Measurements from ENCODE around the gene TRIOBP.

The TRIOBP gene

DNA sequence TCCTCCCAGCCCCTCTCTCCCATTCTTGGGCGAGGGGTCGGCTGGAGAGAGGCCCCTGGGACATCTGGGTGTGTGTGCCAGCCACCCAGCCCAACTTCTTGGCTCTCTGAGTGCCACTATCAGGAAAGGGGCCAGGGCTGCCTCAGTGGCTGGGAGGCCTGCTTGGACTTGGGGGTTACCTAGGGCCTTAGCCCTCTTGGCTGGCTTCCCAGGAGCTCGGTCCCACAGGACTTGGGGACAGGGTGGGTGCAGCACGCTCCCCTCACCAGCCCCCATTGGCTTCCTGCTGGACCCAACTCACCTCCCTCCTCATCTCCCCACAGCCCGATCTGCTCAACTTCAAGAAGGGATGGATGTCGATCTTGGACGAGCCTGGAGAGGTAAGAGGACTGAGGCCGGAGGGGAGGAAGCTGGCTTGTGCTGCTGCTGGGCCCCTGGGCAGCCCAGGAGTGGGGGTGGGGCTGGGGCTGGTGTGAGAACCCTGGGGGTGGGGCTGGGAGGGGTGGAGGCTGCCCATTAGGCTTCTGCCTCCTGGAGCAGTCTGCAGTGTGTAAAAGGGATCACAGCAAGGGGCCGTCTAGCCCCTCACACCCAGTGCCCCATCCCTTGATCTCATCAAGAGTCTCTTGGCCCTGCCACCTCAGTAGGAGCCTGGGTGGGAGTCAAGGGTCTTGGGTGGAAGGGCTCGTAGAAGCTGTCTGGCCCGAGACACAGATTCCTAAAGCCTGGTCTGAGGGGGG lies 54.8 kb downstream of the TRIOBP start:
- DNase-seq (ENCODE audit: low spot score), result no peak

GRCh38 chr22:37752189-37753087 lies 55.6 kb downstream of the TRIOBP start:
- DNase-seq (ENCODE audit: low spot score), result no peak

DNA sequence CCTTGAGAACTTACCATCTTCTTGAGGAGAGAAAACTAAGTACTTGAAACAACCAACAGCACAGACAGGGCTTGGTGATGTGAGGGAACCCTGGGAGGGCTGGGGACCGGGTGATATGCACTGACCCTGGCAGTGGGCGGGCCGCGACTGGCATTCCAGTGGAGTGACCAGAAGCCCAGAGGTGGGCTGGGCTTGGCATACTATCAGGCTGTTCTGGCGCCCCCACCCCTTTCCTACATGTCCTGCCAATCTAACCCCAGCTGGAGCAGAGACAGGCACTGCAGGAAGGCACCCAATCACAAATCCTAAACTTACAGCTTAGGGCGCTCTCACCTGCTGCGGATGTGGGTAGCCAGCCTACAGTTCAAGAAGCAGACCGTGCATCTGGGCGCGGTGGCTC lies 56.9 kb downstream of the TRIOBP start:
- no peak for DNase-seq (ENCODE audit: low spot score)

DNA sequence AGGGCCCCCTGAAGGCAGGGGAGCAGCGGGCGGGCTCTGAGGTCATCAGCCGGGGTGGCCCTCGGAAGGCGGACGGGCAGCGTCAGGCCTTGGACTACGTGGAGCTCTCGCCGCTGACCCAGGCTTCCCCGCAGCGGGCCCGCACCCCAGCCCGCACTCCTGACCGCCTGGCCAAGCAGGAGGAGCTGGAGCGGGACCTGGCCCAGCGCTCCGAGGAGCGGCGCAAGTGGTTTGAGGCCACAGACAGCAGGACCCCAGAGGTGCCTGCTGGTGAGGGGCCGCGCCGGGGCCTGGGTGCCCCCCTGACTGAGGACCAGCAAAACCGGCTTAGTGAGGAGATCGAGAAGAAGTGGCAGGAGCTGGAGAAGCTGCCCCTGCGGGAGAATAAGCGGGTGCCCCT lies 60.8 kb downstream of the TRIOBP start:
- no peak for DNase-seq (ENCODE audit: low spot score)

DNA sequence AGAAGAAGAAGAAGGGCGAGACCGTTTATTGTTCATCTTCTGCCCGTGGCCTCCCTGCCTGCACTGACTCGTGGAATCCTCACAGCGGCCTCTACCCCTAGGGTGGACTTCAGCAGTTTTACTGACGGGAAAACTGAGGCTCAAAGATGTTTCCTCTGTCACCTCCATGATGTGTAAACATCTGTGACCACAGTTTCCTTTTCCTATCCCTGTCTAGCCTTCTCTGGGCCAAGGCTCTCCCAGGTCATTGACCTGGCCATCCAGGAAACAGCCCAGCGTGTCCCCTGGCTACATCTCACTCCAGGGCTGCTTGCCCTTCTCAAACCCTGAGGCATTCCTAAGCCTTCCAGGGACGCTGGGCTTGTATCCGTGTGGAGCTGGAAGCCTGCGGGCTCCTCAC lies 61.8 kb downstream of the TRIOBP start:
- DNase-seq (ENCODE audit: low spot score), result no peak

- no peak for DNase-seq (ENCODE audit: low spot score)
Measured at GRCh38 chr22:37759281-37759680, 62.4 kb downstream of the TRIOBP start.

DNA sequence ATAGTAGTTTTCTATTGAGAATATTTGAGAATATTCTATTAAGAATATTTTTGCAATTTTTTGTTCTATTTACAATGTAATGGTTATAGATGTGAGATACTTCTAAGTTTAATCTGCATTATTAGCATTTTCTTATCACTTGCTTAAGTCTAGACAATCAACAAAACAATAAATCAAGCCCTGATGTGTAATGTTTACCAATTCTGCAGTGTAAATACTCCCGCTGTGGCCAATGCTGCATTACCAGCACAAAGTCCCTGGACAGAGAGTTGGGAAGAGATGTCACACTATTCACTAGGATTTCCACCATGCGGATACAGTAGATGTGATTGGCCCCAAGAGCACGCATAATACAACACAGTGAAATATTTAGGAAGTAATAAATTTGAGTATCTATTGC lies 63.3 kb downstream of the TRIOBP start:
- no peak for DNase-seq (ENCODE audit: low spot score)

DNA sequence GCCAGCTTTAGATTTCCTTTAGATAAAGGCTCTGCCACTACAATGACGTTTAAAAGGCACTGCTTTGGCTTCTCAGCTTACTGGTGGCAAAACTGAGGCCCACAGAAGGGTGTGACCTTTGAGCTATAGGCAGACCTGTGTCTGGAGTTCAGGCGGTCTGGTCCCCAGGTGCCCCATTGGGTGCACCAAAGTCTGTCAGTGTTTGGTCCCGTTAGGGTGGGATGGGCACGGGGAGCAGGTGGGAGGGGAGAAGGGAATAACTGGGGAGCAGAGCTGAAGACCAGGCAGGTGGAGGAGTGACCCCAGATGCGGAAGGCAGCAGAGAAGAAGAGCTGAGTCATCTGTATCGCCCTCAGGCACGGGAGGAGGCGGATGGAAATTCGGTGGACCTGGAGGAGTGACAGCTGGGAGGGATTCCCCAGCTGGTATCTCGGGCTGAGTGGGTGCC lies 65.6 kb downstream of the TRIOBP start:
- DNase-seq (ENCODE audit: low spot score), result no peak

- no peak for DNase-seq (ENCODE audit: low spot score)
Measured at GRCh38 chr22:37763012-37763411, 66.2 kb downstream of the TRIOBP start.

DNA sequence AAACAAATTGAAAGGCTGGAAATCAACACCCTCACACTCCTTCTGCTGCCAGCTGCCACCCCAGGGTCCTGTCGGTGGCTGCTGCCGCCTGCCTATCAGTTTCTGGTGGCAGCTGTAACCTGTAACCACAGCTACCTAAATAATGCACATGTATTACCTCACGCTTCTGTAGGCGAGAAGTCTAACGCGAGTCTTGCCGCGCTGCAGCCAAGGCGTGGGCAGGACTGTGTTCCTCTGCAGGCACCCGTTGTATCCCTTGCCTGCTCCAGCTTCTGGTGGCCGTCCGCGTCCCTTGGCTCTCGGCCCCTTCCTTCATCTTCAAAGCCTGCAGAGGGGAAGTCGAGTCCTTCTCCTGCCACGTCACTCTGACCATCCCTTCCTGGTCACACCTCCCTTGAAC lies 66.8 kb downstream of the TRIOBP start:
- DNase-seq (ENCODE audit: low spot score), result no peak

DNA sequence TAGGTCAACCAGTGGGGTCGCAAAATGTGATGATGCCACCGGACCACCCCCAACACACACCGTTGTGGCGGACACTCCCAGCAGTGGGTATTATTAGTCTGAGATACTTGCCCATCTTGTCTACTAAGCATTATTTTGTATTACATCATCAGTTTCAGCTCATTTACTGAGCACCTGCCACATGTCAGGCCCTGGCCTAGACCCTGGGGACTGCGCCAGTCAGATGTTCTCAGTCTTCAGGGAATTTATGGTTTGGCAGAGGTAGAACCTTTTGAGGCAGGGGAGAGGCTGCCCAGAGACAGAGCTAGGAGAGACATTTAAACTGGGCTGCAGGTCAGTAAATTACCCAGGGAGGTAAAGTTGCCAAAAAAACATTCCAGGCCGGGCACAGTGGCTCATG lies 67.8 kb downstream of the TRIOBP start:
- DNase-seq (ENCODE audit: low spot score), result no peak

GRCh38 chr22:37765498-37765897 lies 68.7 kb downstream of the TRIOBP start:
- no peak for DNase-seq (ENCODE audit: low spot score)

- DNase-seq (ENCODE audit: low spot score), result no peak
Measured at GRCh38 chr22:37765953-37766576, 69.2 kb downstream of the TRIOBP start.

DNA sequence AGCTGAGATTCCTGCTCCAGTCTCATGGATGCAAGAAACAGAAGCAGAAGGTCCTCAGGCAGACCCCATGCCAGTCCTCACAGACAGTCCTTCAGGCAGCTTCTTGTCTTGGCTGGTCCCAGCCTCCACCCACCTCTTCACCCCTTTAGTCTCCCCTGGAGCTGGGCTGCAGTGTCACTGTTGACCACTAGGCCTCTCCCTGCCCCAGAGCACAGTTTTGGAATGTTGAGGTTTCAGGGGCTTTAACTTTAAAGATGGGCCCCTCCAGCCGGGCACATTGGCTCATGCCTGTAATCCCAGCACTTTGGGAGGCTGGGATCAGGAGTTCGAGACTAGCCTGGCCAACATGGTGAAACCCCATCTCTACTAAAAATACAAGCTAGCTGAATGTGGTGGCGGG lies 71.4 kb downstream of the TRIOBP start:
- DNase-seq (ENCODE audit: low spot score), result no peak

GRCh38 chr22:37769056-37769455 lies 72.2 kb downstream of the TRIOBP start:
- DNase-seq (ENCODE audit: low spot score), result no peak

DNA sequence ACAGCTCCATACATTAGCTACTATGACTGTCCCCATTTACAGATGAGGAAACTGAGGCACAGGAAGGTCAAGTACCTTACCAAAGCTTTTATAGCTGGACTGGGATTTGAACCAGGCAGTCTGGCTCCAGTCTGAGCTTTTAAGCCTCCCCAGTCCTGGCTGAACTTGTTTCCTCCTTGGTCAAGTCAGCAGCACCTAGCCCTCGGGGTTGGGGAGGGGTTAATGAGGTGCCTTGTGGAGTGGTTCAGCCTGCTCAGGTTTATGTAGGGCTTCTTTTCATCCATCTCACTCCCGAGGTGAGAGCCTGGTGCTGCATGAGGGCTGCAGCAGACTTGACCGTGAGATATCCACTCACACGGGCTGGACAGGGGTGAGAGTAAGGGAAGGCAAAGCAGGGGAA lies 74.2 kb downstream of the TRIOBP start:
- DNase-seq (ENCODE audit: low spot score), result no peak

DNA sequence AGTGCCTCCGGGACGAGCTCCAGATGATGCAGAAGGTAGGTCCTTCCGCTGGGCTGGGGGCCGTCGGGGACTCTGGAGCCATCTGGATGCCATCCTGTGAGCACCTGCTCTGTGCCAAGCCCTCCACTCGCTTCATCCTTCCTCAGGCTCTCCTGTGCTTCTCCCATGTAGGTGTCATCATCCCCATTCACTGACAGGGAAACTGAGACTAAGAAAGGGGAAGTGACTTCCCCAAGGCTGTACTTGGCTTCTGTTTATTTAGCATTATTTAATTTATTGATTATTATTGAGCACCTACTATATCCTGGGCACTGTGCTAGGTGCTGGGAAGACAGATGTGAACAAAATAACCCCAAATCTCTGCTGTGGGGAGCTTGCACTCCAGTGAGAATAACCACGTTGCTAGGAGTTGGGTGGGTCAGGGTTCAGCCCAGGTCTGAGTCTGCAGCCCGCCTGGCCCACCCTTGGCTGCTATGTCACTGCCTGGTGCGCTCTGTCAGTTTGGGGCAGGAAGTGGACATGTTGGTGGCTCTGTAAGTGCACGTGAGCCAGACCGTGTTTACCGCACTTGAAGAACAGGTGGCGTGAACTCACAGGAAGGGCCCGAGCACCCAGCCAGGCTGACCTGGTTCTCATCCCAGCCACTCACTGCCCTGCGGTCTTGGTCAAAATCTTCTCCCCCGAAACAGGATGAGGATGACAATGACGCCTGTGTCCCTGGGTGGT lies 75.0 kb downstream of the TRIOBP start:
- no peak for DNase-seq (ENCODE audit: low spot score)

DNA sequence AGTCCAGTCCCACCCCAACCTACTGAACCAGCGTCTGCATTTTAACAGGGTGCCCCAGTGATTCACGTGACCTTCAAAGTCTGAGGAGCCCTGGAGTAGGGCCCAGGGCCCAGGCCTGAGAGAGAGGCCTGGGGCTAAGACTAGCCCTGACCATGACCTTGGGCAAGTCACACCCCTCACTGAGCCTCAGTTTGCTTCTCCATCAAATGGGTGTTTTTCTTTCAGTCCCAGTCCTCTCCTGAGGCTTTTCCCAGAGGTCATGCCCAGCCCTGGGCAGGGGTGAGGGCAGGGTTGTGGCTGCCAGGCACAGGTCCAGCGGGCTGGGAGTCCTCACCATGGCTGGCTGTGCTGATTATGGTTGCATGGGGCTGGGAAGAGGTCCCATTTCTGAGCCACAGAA lies 77.9 kb downstream of the TRIOBP start:
- no peak for DNase-seq (ENCODE audit: low spot score)

GRCh38 chr22:37775785-37776638 lies 79.2 kb downstream of the TRIOBP start:
- DNase-seq (ENCODE audit: low spot score), result peak; percentile 37

- no peak for DNase-seq (ENCODE audit: low spot score)
Measured at GRCh38 chr22:37776639-37777005, 79.8 kb downstream of the TRIOBP start.

GRCh38 chr22:37777122-37777687 lies 80.4 kb downstream of the TRIOBP start:
- DNase-seq (ENCODE audit: low spot score), result no peak
